ENCODE results near the gene IZUMO1. TPM values are rescaled to one million over a fixed set of nuclear protein-coding genes. Genes with fewer than 3 reads are reported as not detected.

IZUMO1 gene
- total and polyA plus RNA-seq, 2 of the 13 experiments (the other 11 are each of a cell fraction or from before 2014, with no cell fraction given) = 0.07 to 0.22 TPM

GRCh38 chr19:48715681-48716171 lies 31.0 kb downstream of the IZUMO1 start (continued):
- no peak for TF ChIP-seq PLSCR1 (CRISPR knock-in tag; IDR thresholded peaks at IDR 0.05; ENCODE audit: borderline replicate concordance)
- no peak for TF ChIP-seq SOX5 (CRISPR knock-in tag; IDR thresholded peaks at IDR 0.05; ENCODE audit: borderline replicate concordance)
- no peak for TF ChIP-seq FOXA3 (CRISPR knock-in tag; IDR thresholded peaks at IDR 0.05)
- TF ChIP-seq MYC (CRISPR knock-in tag; IDR thresholded peaks at IDR 0.05; ENCODE audit: borderline replicate concordance) = peak; percentile 21; the same call in 1 of the 2 replicates
- TF ChIP-seq NFE2L2 (IDR thresholded peaks at IDR 0.05; ENCODE audit: low read length) = no peak
- no peak for TF ChIP-seq MEIS1 (CRISPR knock-in tag; IDR thresholded peaks at IDR 0.05; ENCODE audit: borderline replicate concordance)
- no peak for TF ChIP-seq KLF13 (CRISPR knock-in tag; IDR thresholded peaks at IDR 0.05)
- no peak for TF ChIP-seq ETV5 (CRISPR knock-in tag; IDR thresholded peaks at IDR 0.05; ENCODE audit: borderline replicate concordance)
- TF ChIP-seq ZBTB7A (CRISPR knock-in tag; IDR thresholded peaks at IDR 0.05) = 0 out of 2 replicates have a peak, but pooled peaks have one; percentile 18
- no peak for TF ChIP-seq AKNA (CRISPR knock-in tag; IDR thresholded peaks at IDR 0.05; ENCODE audit: borderline replicate concordance)
- TF ChIP-seq EED (CRISPR knock-in tag; IDR thresholded peaks at IDR 0.05) = 0 out of 2 replicates have a peak, but pooled peaks have one; percentile 10
- TF ChIP-seq ESRRA (CRISPR knock-in tag; IDR thresholded peaks at IDR 0.05; ENCODE audit: low read depth) = no peak
- TF ChIP-seq ZNF362 (CRISPR knock-in tag; IDR thresholded peaks at IDR 0.05; ENCODE audit: borderline replicate concordance) = 0 out of 2 replicates have a peak, but pooled peaks have one; percentile 21
- no peak for TF ChIP-seq GPN1 (CRISPR knock-in tag; IDR thresholded peaks at IDR 0.05; ENCODE audit: borderline replicate concordance)
- no peak for TF ChIP-seq TSC22D2 (CRISPR knock-in tag; IDR thresholded peaks at IDR 0.05; ENCODE audit: borderline replicate concordance)

All from HepG2 (cell line).